HEK293 (cell line): ENCODE data around the gene CAPN13.

Experiments used
- CTCF ChIA-PET: fragments of 350-600 bp; formaldehyde crosslinking; extraction: SDS; loops from one replicate; lab custom pipeline; 2021; ENCODE audit warnings: antibody characterized with exemption; lab: Yijun Ruan, JAX
- POLR2A ChIA-PET: fragments of 300-600 bp; formaldehyde crosslinking; extraction: SDS; loops from one replicate; lab custom pipeline; 2020; ENCODE audit warnings: antibody characterized with exemption, inconsistent platforms; lab: Yijun Ruan, JAX
- H3K27ac ChIP-seq: fragments of 200-500 bp; sonication (Bioruptor generic); 2 replicates; pipeline ENCODE4 v1.5.1; 2014; ENCODE audit warnings: low read depth, low read length, control low read depth, inconsistent platforms; ENCODE audit errors: extremely low read depth
- H3K36me3 ChIP-seq, 2 experiments: fragments of 200-500 bp in 1 of 2; sonication (Bioruptor generic) in 1 of 2; 1 replicate in 1 of 2; 2 replicates in 1 of 2; pipeline ENCODE4 v1.5.1; 2014 to 2017; ENCODE audit warnings: inconsistent platforms in 2 of 2, low read length in 2 of 2; ENCODE audit not compliant: control insufficient read depth in 2 of 2, insufficient read depth in 1 of 2
- H3K4me1 ChIP-seq: fragments of 200-500 bp; sonication (Bioruptor generic); 2 replicates; pipeline ENCODE4 v1.5.1; 2014; ENCODE audit warnings: mild to moderate bottlenecking, low read length, inconsistent platforms; ENCODE audit not compliant: control insufficient read depth, insufficient read depth
- H3K4me3 ChIP-seq: 2 replicates; pipeline ENCODE4 v1.5.1; 2011; ENCODE audit warnings: low read depth, mild to moderate bottlenecking, control low read depth, low read length, moderate library complexity
- H3K9me3 ChIP-seq: fragments of 200-500 bp; sonication (Bioruptor generic); 2 replicates; pipeline ENCODE4 v1.5.1; 2014; ENCODE audit warnings: low read depth, low read length, inconsistent platforms; ENCODE audit not compliant: control insufficient read depth, insufficient read depth
- EGR2 ChIP-seq: fragments of 450-650 bp; formaldehyde crosslinking; IDR thresholded peaks from 2 replicates; pipeline ENCODE4 v1.5.1; 2016; ENCODE audit warnings: low read depth, missing biosample characterization, missing genetic modification characterization
- MEIS1 ChIP-seq: sonication (generic); formaldehyde crosslinking; IDR thresholded peaks from 2 replicates; pipeline ENCODE4 v1.8.1; 2022; ENCODE audit warnings: missing genetic modification reagents, mild to moderate bottlenecking, borderline replicate concordance
- ZBTB20 ChIP-seq: fragments of 450-650 bp; formaldehyde crosslinking; IDR thresholded peaks from 2 replicates; pipeline ENCODE4 v1.5.1; 2016; ENCODE audit warnings: missing biosample characterization, missing genetic modification characterization
- ZBTB8A ChIP-seq: fragments of 450-650 bp; formaldehyde crosslinking; IDR thresholded peaks from 2 replicates; pipeline ENCODE4 v1.5.1; 2016; ENCODE audit warnings: missing biosample characterization, missing genetic modification characterization
- ZFP3 ChIP-seq: fragments of 450-650 bp; formaldehyde crosslinking; IDR thresholded peaks from 2 replicates; pipeline ENCODE4 v1.5.1; 2016; ENCODE audit warnings: low read depth, missing biosample characterization, missing genetic modification characterization
- ZNF114 ChIP-seq: fragments of 450-650 bp; formaldehyde crosslinking; IDR thresholded peaks from 2 replicates; pipeline ENCODE4 v1.5.0; 2017; ENCODE audit warnings: missing biosample characterization, missing genetic modification characterization
- ZNF174 ChIP-seq: fragments of 450-650 bp; formaldehyde crosslinking; IDR thresholded peaks from 2 replicates; pipeline ENCODE4 v1.5.0; 2017; ENCODE audit warnings: missing biosample characterization, mild to moderate bottlenecking, missing genetic modification characterization
- ZNF274 ChIP-seq, 2 experiments: fragments of 200-500 bp in 1 of 2; fragments of 450-650 bp in 1 of 2; sonication (Bioruptor generic) in 1 of 2; formaldehyde crosslinking in 1 of 2; IDR thresholded peaks; 2 replicates each; pipeline versions ENCODE4 v1.5.1 to v1.6.1; 2014 to 2016; ENCODE audit warnings: borderline replicate concordance in 1 of 2, inconsistent platforms in 1 of 2, low read length in 1 of 2, missing biosample characterization in 1 of 2, missing genetic modification characterization in 1 of 2
- ZNF37A ChIP-seq: fragments of 450-650 bp; IDR thresholded peaks from 2 replicates; pipeline ENCODE4 v1.5.1; 2018; ENCODE audit warnings: missing biosample characterization, missing genetic modification characterization
- ZNF501 ChIP-seq: fragments of 450-650 bp; formaldehyde crosslinking; IDR thresholded peaks from 2 replicates; pipeline ENCODE4 v1.5.1; 2016; ENCODE audit warnings: missing biosample characterization, missing genetic modification characterization
- ZNF785 ChIP-seq: fragments of 450-650 bp; formaldehyde crosslinking; IDR thresholded peaks from 2 replicates; pipeline ENCODE4 v1.5.1; 2016; ENCODE audit warnings: missing biosample characterization, missing genetic modification characterization
- TF ChIP-seq, protein P1 (sequence below): fragments of 450-650 bp; formaldehyde crosslinking; optimal IDR thresholded peaks from 2 replicates; pipeline ENCODE3; 2016; ENCODE audit warnings: missing biosample characterization, mild to moderate bottlenecking, missing genetic modification characterization
- TF ChIP-seq, protein P2 (sequence below): fragments of 450-650 bp; formaldehyde crosslinking; IDR thresholded peaks from 2 replicates; pipeline ENCODE4 v1.5.1; 2016; ENCODE audit warnings: missing biosample characterization, missing genetic modification characterization
- TF ChIP-seq, protein P3 (sequence below): fragments of 450-650 bp; formaldehyde crosslinking; IDR thresholded peaks from 2 replicates; pipeline ENCODE4 v1.5.1; 2016; ENCODE audit warnings: missing biosample characterization, missing genetic modification characterization, low read depth
- TF ChIP-seq, protein P4 (sequence below): fragments of 450-650 bp; formaldehyde crosslinking; IDR thresholded peaks from 2 replicates; pipeline ENCODE4 v1.5.1; 2016; ENCODE audit warnings: missing biosample characterization, missing genetic modification characterization

CAPN13 gene

DNA sequence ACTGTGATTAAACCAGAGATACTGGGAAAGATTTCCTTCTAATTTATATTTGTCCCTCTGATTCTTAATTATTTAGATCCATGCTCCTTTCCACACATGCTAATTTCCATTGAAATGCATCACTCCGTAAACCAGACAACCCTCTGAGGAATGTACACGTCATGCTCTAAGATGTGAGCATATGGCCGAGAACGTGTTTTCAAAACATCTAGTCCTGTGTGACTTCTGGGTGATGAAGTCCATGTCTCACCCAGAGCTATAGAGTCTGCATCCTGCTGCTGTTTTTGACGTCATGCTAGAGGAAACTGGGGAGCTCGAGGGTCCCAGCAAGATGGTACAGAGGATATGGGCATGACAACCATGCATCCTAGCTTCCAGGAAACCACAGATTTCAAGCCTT, 53.6 kb downstream of the CAPN13 start:
- peaks cover 3% of the 10 kb centered on the region; the same call in 1 of the 2 replicates for H3K4me1 ChIP-seq
- TF ChIP-seq, protein P1, sequence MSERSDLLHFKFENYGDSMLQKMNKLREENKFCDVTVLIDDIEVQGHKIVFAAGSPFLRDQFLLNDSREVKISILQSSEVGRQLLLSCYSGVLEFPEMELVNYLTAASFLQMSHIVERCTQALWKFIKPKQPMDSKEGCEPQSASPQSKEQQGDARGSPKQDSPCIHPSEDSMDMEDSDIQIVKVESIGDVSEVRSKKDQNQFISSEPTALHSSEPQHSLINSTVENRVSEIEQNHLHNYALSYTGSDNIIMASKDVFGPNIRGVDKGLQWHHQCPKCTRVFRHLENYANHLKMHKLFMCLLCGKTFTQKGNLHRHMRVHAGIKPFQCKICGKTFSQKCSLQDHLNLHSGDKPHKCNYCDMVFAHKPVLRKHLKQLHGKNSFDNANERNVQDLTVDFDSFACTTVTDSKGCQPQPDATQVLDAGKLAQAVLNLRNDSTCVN (tag by site-specific recombination) = no peak
- TF ChIP-seq ZBTB8A (tag by site-specific recombination) (no peak), ZFP3 (tag by site-specific recombination) (no peak), ZNF174 (tag by site-specific recombination) (no peak), ZNF785 (tag by site-specific recombination) (no peak)
- TF ChIP-seq, protein P2, sequence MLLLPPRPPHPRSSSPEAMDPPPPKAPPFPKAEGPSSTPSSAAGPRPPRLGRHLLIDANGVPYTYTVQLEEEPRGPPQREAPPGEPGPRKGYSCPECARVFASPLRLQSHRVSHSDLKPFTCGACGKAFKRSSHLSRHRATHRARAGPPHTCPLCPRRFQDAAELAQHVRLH (tag by site-specific recombination) = no peak
- TF ChIP-seq, all 188 proteins: peak for 0
- no peak overlapping the region for H3K4me3 ChIP-seq
- no peaks in the 10 kb centered on the region for H3K36me3 ChIP-seq
- no peaks in the 10 kb centered on the region for H3K9me3 ChIP-seq
- ChIA-PET CTCF (no interaction called here), POLR2A (no interaction called here)
- no peak overlapping the region for H3K27ac ChIP-seq

DNA sequence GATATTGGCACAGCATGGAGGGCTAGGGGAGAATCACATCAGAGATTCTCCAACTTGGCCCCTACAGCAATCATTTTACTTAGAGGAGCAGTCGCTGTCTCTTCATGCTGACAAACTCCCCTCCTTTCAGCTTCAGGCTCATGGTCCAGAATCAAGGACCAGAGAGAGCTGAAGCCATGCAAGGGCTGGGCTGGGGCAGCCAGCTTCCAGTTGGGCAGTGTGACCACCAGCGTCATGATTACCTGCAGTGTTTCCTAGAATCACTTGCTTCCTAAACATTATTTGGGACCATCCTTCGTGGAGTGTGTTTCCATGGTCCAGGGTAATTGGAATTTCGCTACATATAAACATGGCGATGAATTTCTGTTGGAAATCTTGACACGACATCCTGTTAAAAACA, 54.4 kb downstream of the CAPN13 start:
- Histone ChIP-seq H3K4me1 (peaks cover 3% of the 10 kb centered on the region; the same call in 1 of the 2 replicates), H3K9me3 (no peaks in the 10 kb centered on the region), H3K27ac (no peak overlapping the region), H3K36me3 (no peaks in the 10 kb centered on the region), H3K4me3 (no peak overlapping the region)
- ChIA-PET POLR2A (no interaction called here), CTCF (no interaction called here)
- no peak for TF ChIP-seq ZNF501 (tag by site-specific recombination)
- TF ChIP-seq ZNF37A (tag by site-specific recombination) = no peak
- no peak for TF ChIP-seq ZNF274 (IDR thresholded peaks at IDR 0.05; ENCODE audit: low read length)
- no peak for TF ChIP-seq ZNF274 (tag by site-specific recombination; IDR thresholded peaks at IDR 0.05; ENCODE audit: borderline replicate concordance)
- TF ChIP-seq EGR2 (tag by site-specific recombination) = no peak
- no peak for TF ChIP-seq ZBTB20
- TF ChIP-seq, protein P3, sequence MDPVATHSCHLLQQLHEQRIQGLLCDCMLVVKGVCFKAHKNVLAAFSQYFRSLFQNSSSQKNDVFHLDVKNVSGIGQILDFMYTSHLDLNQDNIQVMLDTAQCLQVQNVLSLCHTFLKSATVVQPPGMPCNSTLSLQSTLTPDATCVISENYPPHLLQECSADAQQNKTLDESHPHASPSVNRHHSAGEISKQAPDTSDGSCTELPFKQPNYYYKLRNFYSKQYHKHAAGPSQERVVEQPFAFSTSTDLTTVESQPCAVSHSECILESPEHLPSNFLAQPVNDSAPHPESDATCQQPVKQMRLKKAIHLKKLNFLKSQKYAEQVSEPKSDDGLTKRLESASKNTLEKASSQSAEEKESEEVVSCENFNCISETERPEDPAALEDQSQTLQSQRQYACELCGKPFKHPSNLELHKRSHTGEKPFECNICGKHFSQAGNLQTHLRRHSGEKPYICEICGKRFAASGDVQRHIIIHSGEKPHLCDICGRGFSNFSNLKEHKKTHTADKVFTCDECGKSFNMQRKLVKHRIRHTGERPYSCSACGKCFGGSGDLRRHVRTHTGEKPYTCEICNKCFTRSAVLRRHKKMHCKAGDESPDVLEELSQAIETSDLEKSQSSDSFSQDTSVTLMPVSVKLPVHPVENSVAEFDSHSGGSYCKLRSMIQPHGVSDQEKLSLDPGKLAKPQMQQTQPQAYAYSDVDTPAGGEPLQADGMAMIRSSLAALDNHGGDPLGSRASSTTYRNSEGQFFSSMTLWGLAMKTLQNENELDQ (tag by site-specific recombination) = no peak
- TF ChIP-seq MEIS1 = no peak
- TF ChIP-seq, protein P4, sequence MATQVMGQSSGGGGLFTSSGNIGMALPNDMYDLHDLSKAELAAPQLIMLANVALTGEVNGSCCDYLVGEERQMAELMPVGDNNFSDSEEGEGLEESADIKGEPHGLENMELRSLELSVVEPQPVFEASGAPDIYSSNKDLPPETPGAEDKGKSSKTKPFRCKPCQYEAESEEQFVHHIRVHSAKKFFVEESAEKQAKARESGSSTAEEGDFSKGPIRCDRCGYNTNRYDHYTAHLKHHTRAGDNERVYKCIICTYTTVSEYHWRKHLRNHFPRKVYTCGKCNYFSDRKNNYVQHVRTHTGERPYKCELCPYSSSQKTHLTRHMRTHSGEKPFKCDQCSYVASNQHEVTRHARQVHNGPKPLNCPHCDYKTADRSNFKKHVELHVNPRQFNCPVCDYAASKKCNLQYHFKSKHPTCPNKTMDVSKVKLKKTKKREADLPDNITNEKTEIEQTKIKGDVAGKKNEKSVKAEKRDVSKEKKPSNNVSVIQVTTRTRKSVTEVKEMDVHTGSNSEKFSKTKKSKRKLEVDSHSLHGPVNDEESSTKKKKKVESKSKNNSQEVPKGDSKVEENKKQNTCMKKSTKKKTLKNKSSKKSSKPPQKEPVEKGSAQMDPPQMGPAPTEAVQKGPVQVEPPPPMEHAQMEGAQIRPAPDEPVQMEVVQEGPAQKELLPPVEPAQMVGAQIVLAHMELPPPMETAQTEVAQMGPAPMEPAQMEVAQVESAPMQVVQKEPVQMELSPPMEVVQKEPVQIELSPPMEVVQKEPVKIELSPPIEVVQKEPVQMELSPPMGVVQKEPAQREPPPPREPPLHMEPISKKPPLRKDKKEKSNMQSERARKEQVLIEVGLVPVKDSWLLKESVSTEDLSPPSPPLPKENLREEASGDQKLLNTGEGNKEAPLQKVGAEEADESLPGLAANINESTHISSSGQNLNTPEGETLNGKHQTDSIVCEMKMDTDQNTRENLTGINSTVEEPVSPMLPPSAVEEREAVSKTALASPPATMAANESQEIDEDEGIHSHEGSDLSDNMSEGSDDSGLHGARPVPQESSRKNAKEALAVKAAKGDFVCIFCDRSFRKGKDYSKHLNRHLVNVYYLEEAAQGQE (tag by site-specific recombination) = no peak
- TF ChIP-seq ZBTB8A (tag by site-specific recombination) = no peak
- no peak for TF ChIP-seq ZNF114
- TF ChIP-seq ZFP3 (tag by site-specific recombination) = no peak
